NCI-H1105 treated with DMSO at 0.1 percent for 48 hours (cell line): ENCODE measurements around the gene SLC26A8.

Experiments
- DNase-seq: peaks from one replicate; lab custom pipeline; 2025; lab: John Stamatoyannopoulos, UW

The SLC26A8 gene, protein sequence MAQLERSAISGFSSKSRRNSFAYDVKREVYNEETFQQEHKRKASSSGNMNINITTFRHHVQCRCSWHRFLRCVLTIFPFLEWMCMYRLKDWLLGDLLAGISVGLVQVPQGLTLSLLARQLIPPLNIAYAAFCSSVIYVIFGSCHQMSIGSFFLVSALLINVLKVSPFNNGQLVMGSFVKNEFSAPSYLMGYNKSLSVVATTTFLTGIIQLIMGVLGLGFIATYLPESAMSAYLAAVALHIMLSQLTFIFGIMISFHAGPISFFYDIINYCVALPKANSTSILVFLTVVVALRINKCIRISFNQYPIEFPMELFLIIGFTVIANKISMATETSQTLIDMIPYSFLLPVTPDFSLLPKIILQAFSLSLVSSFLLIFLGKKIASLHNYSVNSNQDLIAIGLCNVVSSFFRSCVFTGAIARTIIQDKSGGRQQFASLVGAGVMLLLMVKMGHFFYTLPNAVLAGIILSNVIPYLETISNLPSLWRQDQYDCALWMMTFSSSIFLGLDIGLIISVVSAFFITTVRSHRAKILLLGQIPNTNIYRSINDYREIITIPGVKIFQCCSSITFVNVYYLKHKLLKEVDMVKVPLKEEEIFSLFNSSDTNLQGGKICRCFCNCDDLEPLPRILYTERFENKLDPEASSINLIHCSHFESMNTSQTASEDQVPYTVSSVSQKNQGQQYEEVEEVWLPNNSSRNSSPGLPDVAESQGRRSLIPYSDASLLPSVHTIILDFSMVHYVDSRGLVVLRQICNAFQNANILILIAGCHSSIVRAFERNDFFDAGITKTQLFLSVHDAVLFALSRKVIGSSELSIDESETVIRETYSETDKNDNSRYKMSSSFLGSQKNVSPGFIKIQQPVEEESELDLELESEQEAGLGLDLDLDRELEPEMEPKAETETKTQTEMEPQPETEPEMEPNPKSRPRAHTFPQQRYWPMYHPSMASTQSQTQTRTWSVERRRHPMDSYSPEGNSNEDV

DNA sequence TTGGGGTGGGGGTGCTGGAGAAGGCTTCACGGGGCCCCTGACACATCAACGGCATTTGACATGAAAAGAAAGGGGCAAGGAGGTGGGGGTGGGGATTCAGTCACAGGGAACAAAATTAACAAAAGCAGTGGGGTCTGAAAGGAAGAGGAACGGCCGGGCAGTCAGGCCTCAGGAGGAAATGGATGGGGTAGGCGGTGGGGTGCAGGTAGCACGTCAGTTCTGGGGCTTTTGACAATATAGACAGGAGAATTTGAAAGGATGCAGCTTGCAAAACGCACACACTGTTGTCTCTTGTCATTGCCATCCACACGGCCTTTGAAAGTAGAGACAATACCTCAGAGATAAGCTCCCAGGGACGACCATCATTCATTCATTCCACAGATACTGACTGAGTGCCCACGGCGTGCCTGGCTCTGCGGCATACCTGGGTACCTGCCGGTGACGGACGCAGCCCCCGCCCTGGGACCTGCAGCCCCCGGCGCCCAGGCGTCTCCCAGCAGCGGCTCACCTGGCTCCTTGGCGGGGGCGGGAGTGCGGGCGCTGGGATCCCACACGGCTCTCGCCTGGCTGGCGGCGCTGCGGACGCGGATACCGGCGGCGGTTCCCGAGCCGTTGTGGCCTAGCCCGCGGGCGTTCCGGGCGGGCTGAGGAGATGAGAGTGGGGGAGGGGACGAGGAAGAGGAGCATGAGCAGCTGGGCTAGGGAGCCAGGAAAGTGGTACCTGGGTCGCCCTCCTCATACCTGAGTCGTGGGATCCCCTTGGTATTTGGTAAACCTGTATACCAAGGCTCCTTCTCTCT is at the start of gene SLC26A8:
Gene SLC26A8 (minus strand): TSS at position 646 of the 800 bp plus-strand sequence. CDS start 4,934 bp downstream, outside the sequence.
- no peak for DNase-seq

DNA sequence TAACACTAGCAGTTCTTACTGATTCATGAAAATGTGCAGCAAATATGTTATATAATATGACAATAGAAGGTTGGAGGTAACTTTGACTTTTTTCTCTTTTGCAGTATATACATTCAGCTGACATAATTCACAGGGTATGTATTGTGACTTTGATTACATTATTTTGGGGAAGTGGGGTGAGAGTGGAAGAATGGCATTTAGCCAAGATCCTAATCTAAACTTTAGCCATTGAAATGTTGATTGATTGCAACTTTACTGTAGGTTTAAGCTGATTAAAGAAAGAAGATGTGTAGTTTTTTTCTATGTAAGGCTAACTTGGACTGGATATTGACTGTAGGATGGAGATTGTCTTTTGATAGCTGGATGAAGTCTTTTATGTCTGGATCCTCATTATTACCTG is 49.1 kb upstream of the SLC26A8 start:
- DNase-seq, result no peak

DNA sequence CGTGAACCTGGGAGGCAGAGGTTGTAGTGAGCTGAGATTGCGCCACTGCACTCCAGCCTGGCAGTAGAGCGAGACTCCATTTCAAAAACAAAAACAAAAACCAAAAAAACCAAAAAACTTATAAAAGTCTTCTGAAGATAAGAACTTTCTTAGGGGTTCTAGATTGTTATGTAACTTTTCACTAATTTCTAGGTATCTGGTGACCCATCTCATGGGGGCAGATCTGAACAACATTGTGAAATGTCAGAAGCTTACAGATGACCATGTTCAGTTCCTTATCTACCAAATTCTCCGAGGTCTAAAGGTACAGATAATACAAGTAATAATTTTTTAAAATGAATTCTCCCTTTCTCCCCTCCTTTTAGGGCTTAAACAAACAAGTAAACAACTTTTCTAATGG is 48.2 kb upstream of the SLC26A8 start:
- no peak for DNase-seq

DNA sequence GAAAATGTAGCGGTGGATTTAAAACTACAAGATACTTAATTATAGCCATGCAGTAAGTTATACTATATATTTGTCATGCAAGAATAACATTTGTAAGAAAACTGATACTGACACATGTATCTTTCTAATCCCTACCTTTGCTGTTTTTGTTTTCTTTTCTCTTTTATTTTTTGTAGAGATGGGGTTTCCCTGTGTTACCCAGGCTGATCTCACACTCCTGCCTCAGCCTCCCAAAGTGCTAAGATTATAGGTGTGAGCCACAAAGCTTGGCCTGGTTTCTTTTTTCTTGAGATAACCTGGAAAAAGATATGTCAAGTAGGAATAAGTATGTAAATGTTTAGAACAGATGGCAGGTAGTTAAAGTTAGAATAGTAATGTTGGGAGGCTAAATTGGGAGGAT is 47.3 kb upstream of the SLC26A8 start:
- DNase-seq, result no peak

DNA sequence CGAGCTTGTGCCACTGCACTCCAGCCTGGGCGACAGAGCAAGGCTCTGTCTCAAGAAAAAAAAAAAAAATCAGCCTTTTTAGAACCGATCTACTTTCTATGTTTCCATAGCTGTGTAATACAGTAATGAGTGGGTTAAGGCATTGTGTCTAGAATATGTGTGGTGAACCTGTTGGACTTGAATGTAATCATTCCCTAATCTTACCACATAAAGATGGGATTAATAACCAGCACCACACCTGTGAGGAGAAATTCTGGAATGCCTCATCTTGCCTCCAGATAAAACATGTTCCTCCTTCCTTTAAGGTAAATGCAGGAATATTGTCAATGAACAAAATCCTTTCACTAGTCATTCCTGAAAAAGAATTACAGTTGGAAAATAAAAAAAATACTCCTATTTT is 46.8 kb upstream of the SLC26A8 start:
- no peak for DNase-seq

DNA sequence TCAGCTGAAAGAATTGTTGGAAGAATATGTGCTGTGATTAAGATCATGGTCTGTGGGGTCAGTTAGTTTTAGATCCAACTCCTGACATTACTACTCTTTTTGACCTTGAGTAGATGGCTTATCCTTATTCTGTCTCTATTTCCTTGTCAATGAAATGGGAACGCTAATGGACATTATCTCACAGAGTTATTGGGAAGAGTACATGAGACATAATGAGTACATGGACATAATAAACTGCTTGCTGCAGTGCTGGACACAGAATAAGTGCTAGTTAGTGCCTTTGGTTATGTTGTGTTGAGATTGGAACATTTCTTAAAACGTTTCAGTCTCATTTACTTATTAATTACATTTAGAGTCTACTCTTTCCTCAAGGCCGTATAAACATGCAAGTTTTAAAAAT is 45.8 kb upstream of the SLC26A8 start:
- no peak for DNase-seq

DNA sequence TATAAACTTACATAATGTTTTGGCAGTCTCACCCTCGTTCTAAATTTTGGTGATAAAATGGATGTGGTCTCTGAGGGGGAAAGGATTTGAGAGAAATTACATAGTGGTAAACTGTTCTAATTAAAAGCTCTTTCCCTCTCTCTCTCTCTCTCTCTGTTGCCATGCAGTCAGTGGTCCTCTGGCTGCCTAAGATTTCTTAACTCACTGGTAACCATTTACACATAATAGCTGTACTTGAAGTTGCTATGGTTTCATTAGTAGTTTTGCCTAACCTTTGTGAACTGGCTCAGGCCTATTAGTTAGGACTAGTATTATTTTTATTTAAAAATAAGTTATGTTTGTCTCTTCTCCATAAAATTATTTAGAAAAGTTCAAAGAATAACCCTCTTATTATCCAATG is 45.1 kb upstream of the SLC26A8 start:
- no peak for DNase-seq

DNA sequence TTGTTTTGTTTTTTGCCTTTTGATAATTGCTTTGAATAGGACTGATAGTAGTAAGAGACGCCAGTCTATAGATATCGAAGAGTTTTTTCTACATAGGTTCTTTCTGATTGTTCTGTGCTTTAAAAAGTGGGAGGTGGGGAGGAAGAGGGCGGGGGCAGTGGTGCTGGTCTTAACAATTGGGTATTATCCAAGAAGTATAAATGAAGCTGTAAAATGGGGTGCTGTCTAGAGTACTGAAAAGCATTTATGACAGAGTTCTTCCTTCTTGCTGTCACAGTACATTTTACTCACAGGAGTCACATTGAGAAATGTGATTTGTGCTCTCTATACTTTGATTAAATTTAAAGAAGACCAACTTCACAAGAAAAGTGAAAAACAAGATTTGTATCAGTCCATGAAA is 44.1 kb upstream of the SLC26A8 start:
- no peak for DNase-seq

DNA sequence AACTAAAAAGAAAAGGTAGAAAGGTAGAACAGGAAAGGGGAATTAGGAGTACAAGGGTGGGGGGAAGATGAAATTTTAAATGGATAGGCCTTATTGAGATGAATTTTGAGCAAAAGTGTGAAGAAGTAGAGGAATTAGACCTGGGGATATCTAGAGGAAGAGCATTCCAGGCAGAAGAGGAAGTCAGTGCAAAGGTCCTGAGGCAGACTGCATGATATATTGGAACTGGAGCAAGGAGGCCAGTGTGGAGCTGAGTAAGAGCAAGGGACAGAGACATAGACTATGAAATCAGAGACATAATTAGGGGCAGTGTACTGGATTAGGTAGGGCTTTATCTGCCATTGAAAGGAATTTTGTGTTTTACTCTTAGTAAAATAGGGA is 43.6 kb upstream of the SLC26A8 start:
- DNase-seq, result no peak

DNA sequence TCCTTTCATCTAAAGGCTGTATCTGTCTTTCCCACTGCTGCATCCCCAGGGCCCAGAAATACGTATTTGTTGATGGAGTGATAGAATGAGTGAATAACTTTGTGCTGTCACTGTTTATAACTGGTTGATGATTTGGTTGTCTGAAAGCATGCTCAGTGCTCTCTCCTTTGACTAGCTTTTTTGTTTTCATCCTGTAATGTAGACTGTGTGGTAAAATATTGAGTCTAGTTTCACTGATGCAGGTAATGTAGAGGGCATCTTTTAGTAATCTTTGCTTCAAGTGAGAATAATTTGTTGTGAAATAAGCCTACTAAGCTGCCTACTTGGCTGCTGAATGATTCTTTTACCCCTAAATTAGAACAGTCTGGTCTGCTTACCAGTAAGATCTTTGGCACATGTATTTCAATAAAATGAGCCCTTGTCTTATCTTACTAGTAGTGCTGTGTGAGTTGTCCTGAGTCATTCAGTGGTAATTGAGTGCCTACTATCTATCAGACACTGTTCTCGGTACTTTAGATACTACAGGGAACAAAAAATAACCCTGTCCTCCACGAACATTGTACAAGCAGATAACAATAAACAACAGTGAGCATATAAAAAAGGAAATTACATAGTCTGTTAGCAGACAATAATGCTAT is 43.1 kb upstream of the SLC26A8 start:
- no peak for DNase-seq

DNA sequence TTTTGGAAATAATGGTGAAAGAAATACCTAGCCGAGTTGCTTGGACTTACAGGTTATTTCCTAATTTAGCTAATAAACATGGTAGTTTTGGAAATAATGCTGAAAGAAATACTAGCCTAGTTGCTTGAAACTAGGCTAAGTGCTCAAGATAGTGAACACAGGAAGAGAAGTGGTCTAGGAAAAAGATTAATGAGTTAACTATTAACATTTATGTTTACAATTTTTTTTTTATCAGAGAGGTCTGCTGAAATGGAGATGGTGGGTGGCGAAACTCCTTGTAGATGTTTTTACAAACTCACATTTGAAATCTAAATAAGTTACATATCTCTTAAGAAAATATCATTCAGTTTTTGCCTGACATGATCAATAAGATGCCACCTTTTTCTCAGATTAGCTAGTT is 42.4 kb upstream of the SLC26A8 start:
- DNase-seq, result no peak

DNA sequence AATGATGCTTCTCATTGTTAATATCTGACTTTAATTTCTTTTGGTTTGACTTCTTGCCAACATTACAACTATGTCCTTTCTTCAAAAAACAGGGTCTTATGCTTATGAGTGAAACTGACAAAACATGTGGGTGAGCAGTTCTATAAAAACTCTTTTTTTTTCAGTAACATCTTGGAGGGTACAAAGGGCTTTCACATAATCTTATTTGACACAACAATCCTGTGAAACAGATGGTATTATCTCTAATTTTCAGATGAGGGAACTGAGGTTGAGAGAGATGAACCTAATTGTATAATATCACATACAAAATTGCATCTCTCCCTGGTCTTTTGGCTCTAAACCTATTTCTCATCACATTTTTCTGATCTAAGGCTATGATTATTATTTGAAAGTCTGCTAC is 41.5 kb upstream of the SLC26A8 start:
- DNase-seq, result no peak

DNA sequence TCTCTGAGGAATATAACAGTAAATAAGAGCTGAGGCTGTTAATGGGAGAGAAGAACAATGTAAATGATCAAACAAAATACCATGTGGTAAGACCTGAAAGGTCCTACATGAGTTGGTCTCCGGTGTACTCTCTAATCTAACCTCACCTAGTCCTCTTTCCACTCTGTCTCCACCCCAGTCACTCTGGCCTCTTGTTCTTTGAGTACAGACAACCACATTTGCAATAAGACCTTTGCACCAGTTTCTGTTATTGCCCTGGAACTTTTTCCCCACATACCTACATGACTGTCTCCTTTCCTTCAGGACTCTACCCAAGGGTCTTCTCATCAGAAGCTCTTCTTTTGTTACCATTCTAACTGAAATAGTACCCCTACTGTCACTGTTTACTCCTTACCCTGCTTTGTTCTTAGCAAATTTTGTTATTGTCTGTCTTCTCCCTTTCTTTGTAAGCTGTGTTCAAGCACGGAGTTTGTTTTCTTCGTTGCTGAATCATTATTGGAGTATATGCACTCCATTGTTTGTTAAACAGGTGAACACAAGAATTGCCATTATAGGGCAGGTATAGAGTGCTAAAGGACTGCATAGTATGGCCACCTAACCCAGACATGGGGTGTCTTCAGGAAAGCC is 40.4 kb upstream of the SLC26A8 start:
- no peak for DNase-seq

DNA sequence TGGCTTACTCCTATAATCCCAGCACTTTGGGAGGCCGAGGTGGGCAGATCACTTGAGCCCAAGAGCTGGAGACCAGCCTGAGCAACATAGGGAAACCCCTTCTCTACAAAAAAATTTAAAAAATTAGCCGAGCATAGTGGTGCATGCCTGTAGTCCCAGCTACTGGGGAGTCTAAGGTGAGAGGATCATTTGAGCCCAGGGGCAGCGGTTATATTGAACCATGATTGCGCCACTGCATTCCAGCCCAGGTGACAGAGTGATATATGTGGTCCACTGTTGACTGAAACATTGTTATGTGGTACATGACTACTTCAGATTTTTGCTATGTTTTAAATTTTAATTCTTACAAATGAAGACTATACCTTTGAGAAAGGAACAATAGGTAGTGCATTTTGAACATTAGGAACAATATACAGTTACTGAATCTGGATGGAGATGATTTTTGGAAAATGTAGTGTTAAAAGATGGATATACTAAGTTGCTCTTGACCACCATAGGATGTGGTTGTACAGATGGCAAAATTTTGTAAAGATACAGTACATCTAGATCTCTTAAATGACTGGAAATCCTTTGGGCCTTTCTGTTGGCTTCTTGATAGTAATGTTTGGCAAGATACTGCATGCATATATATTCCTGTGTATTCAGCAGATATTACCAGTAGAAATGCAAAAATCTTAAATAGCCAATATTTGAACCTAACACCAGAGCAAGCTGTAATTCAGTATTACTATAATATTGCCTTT is 39.0 kb upstream of the SLC26A8 start:
- no peak for DNase-seq

DNA sequence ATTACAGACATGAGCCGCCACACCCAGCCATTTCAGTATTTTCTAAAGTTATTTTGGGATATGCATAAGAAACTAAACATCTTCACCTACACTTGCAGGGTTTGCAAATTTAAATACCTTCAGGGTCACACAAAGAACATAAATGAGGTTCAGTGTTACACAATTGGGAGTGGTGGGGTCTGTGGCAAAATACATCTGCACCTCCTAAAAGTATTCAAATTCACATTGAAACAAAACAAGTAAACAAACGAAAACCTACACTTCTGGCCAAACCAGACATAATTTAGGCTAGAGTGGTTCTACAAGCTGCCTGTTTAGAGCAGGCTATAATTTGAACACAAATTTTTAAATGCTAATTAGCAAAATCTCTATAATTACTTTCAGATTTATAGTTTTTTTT is 37.8 kb upstream of the SLC26A8 start:
- DNase-seq, result no peak

DNA sequence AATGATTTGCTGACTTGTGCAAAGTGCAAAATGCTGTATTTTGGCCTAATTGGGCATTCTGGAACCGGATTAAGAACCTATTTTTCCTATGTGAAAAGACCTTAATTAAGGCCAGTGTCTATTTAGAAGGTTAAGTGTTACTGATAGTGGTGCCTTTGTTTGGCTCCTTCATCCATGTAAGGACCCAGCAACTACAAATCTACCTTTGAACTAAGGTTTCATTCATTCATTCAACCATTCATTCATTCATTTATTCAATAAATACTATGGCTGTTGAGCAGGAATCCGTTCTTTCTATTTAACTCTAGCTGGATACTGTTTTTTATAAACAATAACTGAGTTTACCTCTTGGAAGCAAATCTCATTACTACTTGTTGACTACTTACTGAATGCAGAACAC is 36.8 kb upstream of the SLC26A8 start:
- DNase-seq, result no peak

DNA sequence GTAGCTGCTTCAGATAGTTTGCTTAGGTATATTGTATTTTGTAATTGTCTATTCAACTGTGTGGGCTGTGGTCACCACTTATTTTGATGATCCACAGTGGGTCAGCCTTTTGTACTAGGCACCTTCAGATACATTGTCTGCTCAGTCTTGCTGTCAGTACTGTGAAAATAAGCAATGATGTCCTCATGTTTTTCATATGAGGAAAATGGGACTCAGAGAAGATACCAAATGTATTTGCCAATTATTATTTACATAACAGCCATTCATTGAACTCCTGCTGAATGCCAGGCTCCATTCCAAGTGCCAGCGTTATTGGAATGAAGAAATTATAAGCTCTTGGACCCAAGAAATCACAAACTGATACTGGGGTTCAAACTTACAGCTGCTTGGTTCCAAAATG is 31.7 kb upstream of the SLC26A8 start:
- DNase-seq, result no peak

DNA sequence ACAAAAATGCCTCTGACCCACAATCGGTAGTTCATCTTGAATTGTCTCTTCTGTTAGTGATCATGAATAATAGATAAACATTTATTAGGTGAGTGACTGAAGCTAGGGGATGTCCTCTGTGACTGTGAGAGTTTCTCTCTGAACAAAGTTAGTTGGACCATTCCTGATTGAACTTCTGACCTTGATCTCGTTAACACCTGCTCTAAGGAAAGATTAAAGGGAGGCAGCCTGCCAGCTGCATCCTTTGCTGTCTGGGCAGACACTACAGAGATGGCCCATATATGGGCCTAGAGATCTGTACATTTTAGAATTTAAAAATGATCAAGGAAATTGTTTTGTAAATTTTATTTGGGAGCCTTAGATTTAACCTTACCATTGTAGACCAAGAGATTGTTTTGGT is 30.5 kb upstream of the SLC26A8 start:
- DNase-seq, result peak; percentile 14

DNA sequence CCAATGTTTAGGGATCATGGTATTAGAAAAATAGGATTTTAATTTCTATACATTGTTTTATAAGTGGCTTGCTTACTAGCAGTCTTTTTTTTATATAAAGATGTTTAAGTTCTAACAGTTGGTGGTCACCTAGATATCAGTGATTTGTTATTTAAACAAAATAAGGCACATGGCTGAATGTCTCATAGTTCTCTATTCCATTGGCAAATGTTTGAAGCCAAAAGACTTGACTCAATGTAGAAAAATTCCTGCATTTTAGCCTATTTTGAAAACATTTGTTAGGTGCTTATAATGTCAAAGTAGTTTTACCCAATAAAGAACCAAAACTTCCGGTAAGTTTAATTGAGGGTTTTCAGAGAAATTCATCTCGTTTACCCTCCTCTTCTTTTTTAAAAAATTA is 30.0 kb upstream of the SLC26A8 start:
- no peak for DNase-seq

DNA sequence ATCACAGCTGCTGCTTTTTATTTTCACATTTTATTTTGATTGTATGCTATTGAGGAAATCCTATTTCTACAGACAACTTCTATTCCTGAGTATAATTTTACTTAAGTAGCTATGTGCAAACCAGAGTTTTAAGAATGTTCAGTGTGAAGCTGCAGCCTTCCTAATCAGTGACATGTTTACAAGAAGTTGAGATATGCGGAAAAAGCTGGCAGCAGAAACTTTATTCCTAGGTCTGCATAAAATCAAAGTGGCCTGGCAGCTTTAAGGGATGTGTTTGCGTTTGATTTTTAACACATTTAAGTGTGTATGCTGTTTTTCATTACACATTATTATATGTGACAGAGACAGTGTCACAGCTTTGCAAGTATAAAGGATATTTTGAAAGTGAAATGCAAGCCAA is 29.4 kb upstream of the SLC26A8 start:
- no peak for DNase-seq

DNA sequence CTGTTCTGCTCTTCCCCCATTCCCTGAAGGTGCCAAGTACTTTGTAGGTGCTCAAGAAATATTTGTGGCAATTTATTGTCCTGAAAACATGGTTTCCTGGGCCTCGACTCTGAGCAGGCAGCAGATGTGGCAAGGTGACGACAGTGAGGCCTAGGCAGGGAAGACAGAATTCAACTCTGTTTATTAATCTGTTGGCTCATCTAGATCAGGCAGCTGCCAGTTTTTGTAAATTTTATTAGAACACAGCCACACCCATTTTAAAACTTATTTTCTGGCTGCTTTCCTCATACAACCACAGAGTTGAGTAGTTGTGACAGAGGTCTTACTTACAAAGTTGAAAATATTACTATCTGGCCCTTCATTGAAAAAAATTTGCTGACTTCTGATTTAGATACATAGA is 27.7 kb upstream of the SLC26A8 start:
- no peak for DNase-seq
